Endometrial microvascular endothelial cells (primary cell): ENCODE results near the gene DLK1. TPM values are rescaled to one million over a fixed set of nuclear protein-coding genes. Genes with fewer than 3 reads are reported as not detected.

ENCODE experiments used
- in situ Hi-C: cut with HindIII; loops from 2 replicates; pipeline ENCODE4 v1.10.0; 2017; ENCODE audit warnings: low sequenced_read_pairs, low pct_unique_long_range_greater_than_20kb; ENCODE audit errors: inconsistent ontology term
- total RNA-seq: library from RNA; depleted of rRNA; stranded (reverse); fragments of >200 nt; gene quantifications from one replicate; pipeline ENCODE4 v1.2.3, GENCODE V29; 2015; ENCODE audit errors: inconsistent ontology term

DLK1 gene
- total RNA-seq, 1 donor from 2014 or later = not detected

- in situ Hi-C loops = no loop called here
These were observed 34.4 kb upstream of the DLK1 start for GRCh38 chr14:100692256-100692655.

- in situ Hi-C loops = no loop called here
These were observed 33.7 kb upstream of the DLK1 start for GRCh38 chr14:100692859-100693558.

GRCh38 chr14:100693877-100694578 lies 32.7 kb upstream of the DLK1 start:
- in situ Hi-C loops = no loop called here

- in situ Hi-C loops = no loop called here
These were observed 31.9 kb upstream of the DLK1 start for GRCh38 chr14:100694579-100695422.

GRCh38 chr14:100695423-100695738 lies 31.3 kb upstream of the DLK1 start:
- in situ Hi-C loops = no loop called here

DNA sequence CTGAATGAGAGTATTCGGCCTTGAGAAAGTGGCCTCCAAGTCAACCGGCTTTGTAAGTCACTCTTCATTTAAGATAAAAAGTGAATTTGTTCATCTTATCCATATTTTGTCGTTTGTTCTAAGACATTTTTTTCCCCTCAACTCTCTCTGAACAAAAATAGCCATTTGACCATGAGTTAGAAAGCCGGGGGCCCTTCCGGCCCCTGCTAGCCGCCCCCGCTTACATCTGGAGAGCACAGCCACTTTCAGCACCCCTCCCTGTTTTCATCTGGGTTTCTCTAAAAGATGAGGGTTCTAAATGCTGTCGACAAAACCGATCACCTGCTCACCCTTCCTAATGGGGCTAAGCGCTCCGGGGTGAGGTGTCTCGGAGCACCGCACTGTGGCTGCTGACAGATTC lies 30.7 kb upstream of the DLK1 start:
- in situ Hi-C loops = no loop called here

GRCh38 chr14:100696590-100696989 lies 30.1 kb upstream of the DLK1 start:
- in situ Hi-C loops = no loop called here

DNA sequence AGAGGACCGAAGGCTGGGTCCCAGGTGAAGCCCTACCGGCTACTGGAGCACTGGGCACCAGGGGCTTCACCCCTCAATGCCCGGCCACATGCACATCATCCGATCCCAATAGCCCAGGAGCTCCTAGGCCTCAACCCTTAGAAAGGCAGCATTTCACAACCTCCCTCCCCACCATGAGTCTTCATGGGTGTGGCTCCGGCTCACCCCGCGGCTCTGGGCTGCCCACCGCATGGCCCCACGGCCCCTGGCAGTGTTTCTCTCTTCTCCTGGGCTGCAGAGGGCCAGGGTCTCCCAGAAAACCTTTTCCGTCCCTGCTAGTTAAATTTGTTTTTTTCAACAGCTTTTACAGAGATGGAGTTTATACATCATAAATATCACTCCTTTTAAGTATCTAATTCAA lies 28.6 kb upstream of the DLK1 start:
- in situ Hi-C loops = no loop called here

DNA sequence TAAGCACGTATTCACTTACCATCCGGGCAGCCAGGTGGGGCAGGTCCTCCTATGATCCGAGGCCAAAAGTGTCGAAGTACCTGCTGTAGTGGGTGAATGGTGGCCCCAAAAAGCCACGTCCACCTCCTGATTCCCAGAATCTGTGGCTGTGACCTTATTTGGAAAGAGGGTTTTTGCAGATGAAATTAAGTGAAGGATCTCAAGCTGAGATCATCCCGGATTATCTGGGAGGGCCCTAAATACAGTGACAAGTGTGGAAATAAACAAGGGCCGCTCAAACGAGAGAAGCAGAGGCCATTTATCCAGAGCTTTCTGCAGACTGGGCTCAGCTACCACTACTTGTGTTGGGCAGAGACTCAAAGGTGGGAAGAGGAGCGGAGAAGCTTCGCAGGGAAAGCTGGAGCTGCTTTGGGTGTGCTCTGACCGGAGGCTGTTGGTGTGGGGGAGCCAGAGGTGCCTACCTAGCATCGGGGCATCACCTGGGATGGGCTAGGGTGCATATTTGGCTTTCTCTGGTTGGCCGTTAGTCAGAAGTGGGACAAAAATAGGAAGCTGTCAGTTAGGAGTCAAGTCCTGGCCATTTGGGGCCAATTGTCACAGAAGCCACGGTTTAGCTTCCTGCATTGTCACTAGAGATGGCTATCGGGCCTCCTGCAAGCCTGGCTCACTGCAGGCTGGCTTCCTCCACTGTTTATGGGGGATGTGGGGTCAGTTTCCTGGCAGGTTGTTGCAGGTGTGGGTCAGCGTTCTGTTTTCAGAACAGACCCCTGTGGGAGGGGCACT lies 27.8 kb upstream of the DLK1 start:
- in situ Hi-C loops = no loop called here

DNA sequence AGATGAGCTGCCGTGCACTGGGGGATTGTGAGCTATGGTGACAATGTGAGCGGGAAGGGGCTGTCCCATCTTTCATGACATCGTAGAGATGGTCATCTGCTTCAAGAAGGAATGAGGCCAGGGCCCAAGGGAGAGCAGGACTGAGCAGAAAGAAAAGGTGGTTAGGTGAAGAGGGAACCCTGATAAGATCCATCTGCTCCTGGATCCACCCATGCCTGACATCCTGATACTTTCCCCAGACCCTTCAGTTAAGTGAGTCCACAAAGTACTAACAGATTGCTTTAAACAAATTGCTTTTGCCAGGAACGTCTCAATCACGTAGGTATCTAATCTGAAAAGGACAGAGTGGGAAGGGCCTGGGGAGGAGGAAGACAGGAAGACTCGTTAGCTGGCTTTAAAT lies 25.4 kb upstream of the DLK1 start:
- in situ Hi-C loops = no loop called here

DNA sequence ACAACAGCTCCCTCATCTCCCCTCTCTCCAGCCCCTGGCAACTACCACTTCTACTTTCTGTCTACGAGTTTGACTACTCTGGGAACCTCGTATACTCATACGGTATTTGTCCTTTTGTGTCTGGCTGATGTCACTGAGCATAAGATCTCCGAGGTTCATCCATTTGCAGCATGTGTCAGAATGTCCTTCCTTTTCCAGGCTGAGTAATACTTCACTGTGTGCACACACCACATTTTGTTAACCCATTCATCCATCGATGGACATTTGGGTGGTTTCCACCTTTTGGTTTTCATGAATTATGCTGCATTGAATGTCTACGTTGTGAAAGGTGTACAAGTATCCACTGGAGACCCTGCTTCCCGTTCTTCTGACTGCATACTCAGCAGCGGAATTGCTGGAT lies 24.1 kb upstream of the DLK1 start:
- in situ Hi-C loops = no loop called here

- in situ Hi-C loops = no loop called here
These were observed 23.1 kb upstream of the DLK1 start for GRCh38 chr14:100703386-100704220.

- in situ Hi-C loops = no loop called here
These were observed 20.5 kb upstream of the DLK1 start for GRCh38 chr14:100706200-100706599.

DNA sequence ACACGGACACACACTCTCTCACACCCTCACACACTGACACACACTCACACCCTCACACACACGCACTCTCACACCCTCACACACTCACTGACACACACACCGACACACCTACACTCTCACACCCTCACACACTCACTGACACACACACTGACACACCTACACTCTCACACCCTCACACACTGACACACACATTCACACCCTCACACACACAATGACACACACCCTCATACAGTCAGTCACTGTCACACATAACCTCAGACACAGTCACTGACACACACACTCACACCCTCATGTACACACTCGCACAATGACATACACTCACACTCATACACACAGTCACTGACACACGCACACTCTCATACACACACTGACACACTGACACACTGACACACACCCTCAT lies 19.8 kb upstream of the DLK1 start:
- in situ Hi-C loops = no loop called here

GRCh38 chr14:100708425-100709288 lies 18.0 kb upstream of the DLK1 start:
- in situ Hi-C loops = no loop called here

GRCh38 chr14:100709289-100710284 lies 17.1 kb upstream of the DLK1 start:
- in situ Hi-C loops = no loop called here
